SK-N-SH (cell line): ENCODE measurements around the gene SGO2. TPM values are rescaled to one million over a fixed set of nuclear protein-coding genes. Genes with fewer than 3 reads are reported as not detected.

Source experiments
- CTCF ChIA-PET: fragments of 300-600, 350-600 bp; formaldehyde crosslinking; extraction: SDS; loops from one replicate; lab custom pipeline; 2021; lab: Yijun Ruan, JAX
- POLR2A ChIA-PET: fragments of 350-600 bp; sonication (Branson Sonifier 250); formaldehyde crosslinking; extraction: SDS; loops from one replicate; lab custom pipeline; 2020; ENCODE audit warnings: antibody characterized with exemption, inconsistent platforms; lab: Yijun Ruan, JAX
- DNase-seq: peaks from one replicate; pipeline ENCODE4 v3.0.0; 2012
- H2AFZ ChIP-seq: fragments of 200-600 bp; sonication (generic); 2 replicates; pipeline ENCODE4 v1.8.1; 2016; ENCODE audit warnings: antibody characterized with exemption, mild to moderate bottlenecking, low read depth
- H3F3A ChIP-seq: fragments of 200-600 bp; sonication (generic); replicated peaks from 2 replicates; pipeline ENCODE3; 2016; ENCODE audit warnings: antibody characterized with exemption, mild to moderate bottlenecking; ENCODE audit not compliant: insufficient read depth
- H3K27ac ChIP-seq, 2 experiments: fragments of 200-500 bp in 1 of 2; fragments of 200-600 bp in 1 of 2; sonication (Bioruptor generic) in 1 of 2; sonication (generic), shearing (Covaris generic) in 1 of 2; 2 replicates each; pipeline versions ENCODE4 v1.5.1 to v1.6.1; 2014 to 2016; ENCODE audit warnings: low read depth in 2 of 2, inconsistent platforms in 1 of 2, low read length in 1 of 2, mild to moderate bottlenecking in 1 of 2, mixed read lengths in 1 of 2
- H3K27me3 ChIP-seq: fragments of 200-600 bp; sonication (generic), shearing (Covaris generic); 2 replicates; pipeline ENCODE4 v1.6.1; 2016; ENCODE audit warnings: mixed run types; ENCODE audit not compliant: insufficient read depth
- H3K36me3 ChIP-seq, 2 experiments: fragments of 200-500 bp in 1 of 2; fragments of 200-600 bp in 1 of 2; sonication (Bioruptor generic) in 1 of 2; sonication (generic) in 1 of 2; replicated peaks in 1 of 2; 2 replicates each; pipeline versions ENCODE3 to v1.5.1; 2014 to 2016; ENCODE audit warnings: low read length in 1 of 2, mild to moderate bottlenecking in 1 of 2; ENCODE audit not compliant: insufficient read depth in 2 of 2, control insufficient read depth in 1 of 2
- H3K4me1 ChIP-seq, 2 experiments: fragments of 200-500 bp in 1 of 2; fragments of 200-600 bp in 1 of 2; sonication (Bioruptor generic) in 1 of 2; sonication (generic), shearing (Covaris generic) in 1 of 2; 2 replicates each; pipeline versions ENCODE4 v1.5.1 to v1.6.1; 2014 to 2016; ENCODE audit warnings: low read depth in 1 of 2, low read length in 1 of 2, mixed run types in 1 of 2; ENCODE audit not compliant: insufficient read depth in 2 of 2, control insufficient read depth in 1 of 2
- H3K4me2 ChIP-seq: fragments of 200-600 bp; sonication (generic), shearing (Covaris generic); 2 replicates; pipeline ENCODE4 v1.6.1; 2017; ENCODE audit warnings: mixed run types
- H3K4me3 ChIP-seq, 2 experiments: fragments of 200-500 bp in 1 of 2; fragments of 200-600 bp in 1 of 2; sonication (Bioruptor generic) in 1 of 2; sonication (generic), shearing (Covaris generic) in 1 of 2; 2 replicates each; pipeline versions ENCODE4 v1.5.1 to v1.8.1; 2014 to 2016; ENCODE audit warnings: low read depth in 2 of 2, inconsistent platforms in 1 of 2, low read length in 1 of 2, mild to moderate bottlenecking in 1 of 2, mixed read lengths in 1 of 2, moderate library complexity in 1 of 2
- H3K79me2 ChIP-seq: fragments of 200-600 bp; sonication (generic); 2 replicates; pipeline ENCODE4 v1.8.1; 2017; ENCODE audit warnings: mild to moderate bottlenecking; ENCODE audit not compliant: insufficient read depth
- H3K9ac ChIP-seq: fragments of 200-600 bp; sonication (generic); 2 replicates; pipeline ENCODE4 v1.6.1; 2017; ENCODE audit warnings: mixed run types
- H3K9me2 ChIP-seq: fragments of 200-600 bp; sonication (generic); 2 replicates; pipeline ENCODE4 v1.6.1; 2017; ENCODE audit warnings: mixed run types
- H3K9me3 ChIP-seq: fragments of 200-600 bp; sonication (generic); 2 replicates; pipeline ENCODE4 v1.6.1; 2017; ENCODE audit warnings: mixed run types, mild to moderate bottlenecking, moderate library complexity
- H4K20me1 ChIP-seq: fragments of 200-600 bp; sonication (generic); 2 replicates; pipeline ENCODE4 v1.6.1; 2017; ENCODE audit warnings: mild to moderate bottlenecking, mixed run types; ENCODE audit not compliant: insufficient read depth
- CHD2 ChIP-seq: fragments of 150-350 bp; IDR thresholded peaks from 2 replicates; pipeline ENCODE4 v1.6.1; 2018; ENCODE audit warnings: low read length; ENCODE audit not compliant: partially characterized antibody
- EZH2phosphoT487 ChIP-seq: fragments of 200-600 bp; sonication (generic); IDR thresholded peaks from 2 replicates; pipeline ENCODE4 v1.6.1; 2017; ENCODE audit warnings: low read depth, mixed run types, mild to moderate bottlenecking, antibody characterized with exemption, moderate library complexity, borderline replicate concordance
- FOSL2 ChIP-seq: IDR thresholded peaks from 2 replicates; pipeline ENCODE4 v1.4.0; 2012; ENCODE audit warnings: low read depth, mild to moderate bottlenecking, moderate library complexity, borderline replicate concordance
- FOXJ3 ChIP-seq: sonication (generic); formaldehyde crosslinking; IDR thresholded peaks from 2 replicates; pipeline ENCODE4 v1.5.1; 2020; ENCODE audit warnings: mild to moderate bottlenecking, missing genetic modification reagents
- FOXM1 ChIP-seq: IDR thresholded peaks from 2 replicates; pipeline ENCODE4 v1.4.0; 2012; ENCODE audit warnings: low read depth, mild to moderate bottlenecking
- GATA2 ChIP-seq: sonication (generic); formaldehyde crosslinking; IDR thresholded peaks from 2 replicates; pipeline ENCODE4 v1.5.0; 2020; ENCODE audit warnings: mild to moderate bottlenecking, missing genetic modification reagents
- IRF3 ChIP-seq: fragments of 150-350 bp; IDR thresholded peaks from 2 replicates; pipeline ENCODE4 v1.6.1; 2016; ENCODE audit warnings: mild to moderate bottlenecking, low read depth, low read length
- JUND ChIP-seq: IDR thresholded peaks from 2 replicates; pipeline ENCODE4 v1.4.0; 2012
- MEF2A ChIP-seq: IDR thresholded peaks from 2 replicates; pipeline ENCODE4 v1.4.0; 2012; ENCODE audit warnings: low read depth, borderline replicate concordance
- RCOR1 ChIP-seq: fragments of 150-350 bp; IDR thresholded peaks from 2 replicates; pipeline ENCODE4 v1.6.1; 2017; ENCODE audit warnings: antibody characterized with exemption, low read length
- RFX5 ChIP-seq: IDR thresholded peaks from 2 replicates; pipeline ENCODE4 v1.6.1; 2012; ENCODE audit warnings: mild to moderate bottlenecking, improper control_type of control experiment, low read length
- SMC3 ChIP-seq: IDR thresholded peaks from 2 replicates; pipeline ENCODE4 v1.6.1; 2012; ENCODE audit warnings: low read depth, low read length, improper control_type of control experiment
- TAF1 ChIP-seq: IDR thresholded peaks from 2 replicates; pipeline ENCODE4 v1.6.1; 2012; ENCODE audit warnings: low read depth, mild to moderate bottlenecking, low read length, moderate library complexity, borderline replicate concordance
- TCF12 ChIP-seq: IDR thresholded peaks from 2 replicates; pipeline ENCODE4 v1.4.0; 2012
- YY1 ChIP-seq: IDR thresholded peaks from 2 replicates; pipeline ENCODE4 v1.4.0; 2012; ENCODE audit warnings: low read depth, mild to moderate bottlenecking
- WGBS: methylation state at CpG from one replicate; pipeline ENCODE4 v1.1.6; 2017; ENCODE audit warnings: low lambda C conversion rate; 5-methylcytosine and 5-hydroxymethylcytosine counted together
- polyA plus RNA-seq, 3 experiments: library from polyadenylated mRNA; depleted of rRNA; stranded (reverse); fragments of >200 nt; gene quantifications; 2 replicates each; pipeline ENCODE4 v1.2.3, GENCODE V29; 2012
- TF ChIP-seq, protein P1 (sequence below): IDR thresholded peaks from 2 replicates; pipeline ENCODE4 v1.4.0; 2012; ENCODE audit warnings: low read depth
- TF ChIP-seq, protein P2 (sequence below): IDR thresholded peaks from 2 replicates; pipeline ENCODE4; 2012
- TF ChIP-seq, protein P3 (sequence below): fragments of 150-350 bp; IDR thresholded peaks from 2 replicates; pipeline ENCODE4 v1.6.1; 2017; ENCODE audit warnings: antibody characterized with exemption, low read length, low read depth, borderline replicate concordance

The SGO2 gene
- polyA plus RNA-seq, 1 of the 3 experiments (the other 2 are of a cell fraction) = 2.8 TPM

DNA sequence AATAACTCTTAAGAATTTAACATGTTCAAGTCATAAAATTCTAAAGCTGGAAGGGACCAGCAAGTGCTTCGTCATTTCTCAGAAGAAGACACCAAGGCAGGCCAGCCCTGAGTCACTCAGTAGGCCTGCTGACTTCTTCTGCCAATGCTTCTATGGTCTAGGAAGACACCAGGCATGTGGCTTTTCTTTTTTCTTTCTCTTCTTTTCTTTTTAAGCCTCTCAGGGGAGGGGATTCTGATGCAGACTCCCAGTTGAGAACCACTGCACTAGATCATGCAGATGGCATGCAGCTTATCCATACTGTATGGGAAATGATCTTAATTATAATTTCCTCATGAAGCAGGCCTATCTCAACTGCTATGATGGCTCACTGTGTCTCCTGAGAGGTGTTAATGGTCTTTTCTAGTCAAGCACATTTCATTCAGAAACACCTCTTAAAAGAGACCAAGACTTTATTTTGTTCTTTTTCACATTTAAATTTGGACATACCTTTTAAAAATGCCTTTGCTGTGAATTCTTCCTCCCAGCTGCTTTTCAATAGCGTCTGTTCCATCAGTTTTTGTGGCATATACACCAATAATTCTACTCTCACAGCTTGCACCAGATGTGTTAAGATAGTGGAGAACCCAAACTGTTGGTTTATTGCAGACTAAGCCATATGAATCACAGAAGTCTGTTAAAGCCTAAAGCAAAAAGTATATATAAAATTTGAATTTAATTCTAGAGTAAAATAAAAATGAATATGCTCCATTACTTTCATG, 27.4 kb upstream of the SGO2 start:
- H3K4me3 ChIP-seq = no peak overlapping the region
- peaks cover 40 to 42% of the 10 kb centered on the region in 2 experiments for H3K36me3 ChIP-seq
- H3K9me3 ChIP-seq = no peaks in the 10 kb centered on the region
- H3K9me2 ChIP-seq = no peaks in the 10 kb centered on the region
- H3K9ac ChIP-seq = no peak overlapping the region
- TF ChIP-seq CHD2 (no peak), YY1 (no peak), MEF2A (no peak), FOSL2 (no peak), SMC3 (no peak), TAF1 (no peak)
- TF ChIP-seq, protein P1, sequence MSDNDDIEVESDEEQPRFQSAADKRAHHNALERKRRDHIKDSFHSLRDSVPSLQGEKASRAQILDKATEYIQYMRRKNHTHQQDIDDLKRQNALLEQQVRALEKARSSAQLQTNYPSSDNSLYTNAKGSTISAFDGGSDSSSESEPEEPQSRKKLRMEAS = no peak
- DNase-seq = no peak
- no peaks in the 10 kb centered on the region for H3K4me1 ChIP-seq
- peaks cover 3% of the 10 kb centered on the region for H3F3A ChIP-seq
- H3K79me2 ChIP-seq = no peaks in the 10 kb centered on the region
- H2AFZ ChIP-seq = no peak overlapping the region
- no peaks in the 10 kb centered on the region for H3K27me3 ChIP-seq
- WGBS = 91% methylated on average over 2 of the region's 2 CpGs
- POLR2A ChIA-PET = no interaction called here
- CTCF ChIA-PET = interaction anchor here (1.0 to 2.3 kb wide), 4 partner anchors 11 to 525 kb away, joined by 3 to 12 read pairs (median 6); partner anchors contain the start of gene KCTD18
- H4K20me1 ChIP-seq = no peaks in the 10 kb centered on the region
- no peak overlapping the region for H3K4me2 ChIP-seq
- H3K27ac ChIP-seq = no peak overlapping the region; a peak in 1 of 4 replicates

DNA sequence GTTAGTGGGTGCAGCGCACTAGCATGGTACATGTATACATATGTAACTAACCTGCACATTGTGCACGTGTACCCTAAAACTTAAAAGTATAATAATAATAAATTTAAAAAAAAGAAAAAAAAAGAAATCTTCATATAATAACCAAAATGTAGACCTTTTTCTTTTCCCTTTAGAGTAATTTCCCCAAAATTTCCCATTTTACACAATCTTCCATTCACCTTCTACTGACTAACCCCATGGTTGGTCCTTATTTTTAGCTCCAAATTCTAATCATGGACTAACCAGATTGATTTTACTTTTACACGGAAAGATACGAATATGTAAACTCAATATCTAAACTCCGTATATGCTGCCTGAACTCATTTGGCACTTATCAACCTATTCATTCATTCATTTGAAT, 23.8 kb upstream of the SGO2 start:
- Histone ChIP-seq H3K4me1 (no peaks in the 10 kb centered on the region), H3K27ac (no peak overlapping the region), H3K4me3 (no peak overlapping the region), H3K9me3 (no peaks in the 10 kb centered on the region), H3K4me2 (no peak overlapping the region), H3K79me2 (no peaks in the 10 kb centered on the region), H3K9me2 (no peaks in the 10 kb centered on the region), H3F3A (no peaks in the 10 kb centered on the region), H3K9ac (no peak overlapping the region), H3K27me3 (no peaks in the 10 kb centered on the region), H4K20me1 (no peaks in the 10 kb centered on the region), H2AFZ (no peak overlapping the region), H3K36me3 (peaks cover 28 to 31% of the 10 kb centered on the region in 2 experiments)
- TF ChIP-seq RFX5 = no peak
- TF ChIP-seq CHD2 = no peak
- POLR2A ChIA-PET = no interaction called here
- WGBS = 96% methylated on average over 5 of the region's 5 CpGs
- CTCF ChIA-PET = interaction anchor here (1.1 kb wide), 1 partner anchor 15 kb away, joined by 3 read pairs; no protein-coding TSS in a partner anchor
- no peak for DNase-seq

GRCh38 chr2:200506679-200507078, 19.3 kb upstream of the SGO2 start:
- Histone ChIP-seq H3K9me2 (no peaks in the 10 kb centered on the region), H3K79me2 (peaks cover 10% of the 10 kb centered on the region; the same call in 1 of the 2 replicates), H4K20me1 (no peaks in the 10 kb centered on the region), H3K36me3 (peaks cover 11 to 19% of the 10 kb centered on the region in 2 experiments), H3K4me2 (no peak overlapping the region), H3K9ac (no peak overlapping the region), H3K27me3 (no peaks in the 10 kb centered on the region), H3F3A (no peaks in the 10 kb centered on the region), H3K4me1 (peaks cover 5 to 11% of the 10 kb centered on the region in 2 experiments; a peak in 2 of 4 replicates), H3K9me3 (no peaks in the 10 kb centered on the region), H3K4me3 (no peak overlapping the region), H3K27ac (no peak overlapping the region), H2AFZ (no peak overlapping the region)
- WGBS = 83% methylated on average over 9 of the region's 9 CpGs
- DNase-seq = no peak
- CTCF ChIA-PET = interaction anchor here (1.1 kb wide), 1 partner anchor 26 kb away, joined by 3 read pairs; no protein-coding TSS in a partner anchor
- POLR2A ChIA-PET = no interaction called here
- no peak for TF ChIP-seq FOXJ3 (CRISPR knock-in tag)
- TF ChIP-seq, protein P2, sequence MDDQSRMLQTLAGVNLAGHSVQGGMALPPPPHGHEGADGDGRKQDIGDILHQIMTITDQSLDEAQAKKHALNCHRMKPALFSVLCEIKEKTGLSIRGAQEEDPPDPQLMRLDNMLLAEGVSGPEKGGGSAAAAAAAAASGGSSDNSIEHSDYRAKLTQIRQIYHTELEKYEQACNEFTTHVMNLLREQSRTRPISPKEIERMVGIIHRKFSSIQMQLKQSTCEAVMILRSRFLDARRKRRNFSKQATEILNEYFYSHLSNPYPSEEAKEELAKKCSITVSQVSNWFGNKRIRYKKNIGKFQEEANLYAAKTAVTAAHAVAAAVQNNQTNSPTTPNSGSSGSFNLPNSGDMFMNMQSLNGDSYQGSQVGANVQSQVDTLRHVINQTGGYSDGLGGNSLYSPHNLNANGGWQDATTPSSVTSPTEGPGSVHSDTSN = no peak
- TF ChIP-seq RCOR1 = no peak
- TF ChIP-seq FOSL2 = no peak
- TF ChIP-seq, protein P3, sequence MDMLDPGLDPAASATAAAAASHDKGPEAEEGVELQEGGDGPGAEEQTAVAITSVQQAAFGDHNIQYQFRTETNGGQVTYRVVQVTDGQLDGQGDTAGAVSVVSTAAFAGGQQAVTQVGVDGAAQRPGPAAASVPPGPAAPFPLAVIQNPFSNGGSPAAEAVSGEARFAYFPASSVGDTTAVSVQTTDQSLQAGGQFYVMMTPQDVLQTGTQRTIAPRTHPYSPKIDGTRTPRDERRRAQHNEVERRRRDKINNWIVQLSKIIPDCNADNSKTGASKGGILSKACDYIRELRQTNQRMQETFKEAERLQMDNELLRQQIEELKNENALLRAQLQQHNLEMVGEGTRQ = no peak
- no peak for TF ChIP-seq TCF12
- TF ChIP-seq GATA2 (CRISPR knock-in tag) = no peak
- TF ChIP-seq FOXM1 = no peak
- no peak for TF ChIP-seq MEF2A
- TF ChIP-seq, protein P1 = no peak
- TF ChIP-seq EZH2phosphoT487 = no peak
- no peak for TF ChIP-seq JUND
- no peak for TF ChIP-seq IRF3
